ENCODE measurements around the gene FEM1C. TPM values are rescaled to one million over a fixed set of nuclear protein-coding genes. Genes with fewer than 3 reads are reported as not detected.

The FEM1C gene
- total and polyA plus RNA-seq, 2 of the 4 experiments (the other 2 are of a cell fraction) = 6.3 to 21.5 TPM

DNA sequence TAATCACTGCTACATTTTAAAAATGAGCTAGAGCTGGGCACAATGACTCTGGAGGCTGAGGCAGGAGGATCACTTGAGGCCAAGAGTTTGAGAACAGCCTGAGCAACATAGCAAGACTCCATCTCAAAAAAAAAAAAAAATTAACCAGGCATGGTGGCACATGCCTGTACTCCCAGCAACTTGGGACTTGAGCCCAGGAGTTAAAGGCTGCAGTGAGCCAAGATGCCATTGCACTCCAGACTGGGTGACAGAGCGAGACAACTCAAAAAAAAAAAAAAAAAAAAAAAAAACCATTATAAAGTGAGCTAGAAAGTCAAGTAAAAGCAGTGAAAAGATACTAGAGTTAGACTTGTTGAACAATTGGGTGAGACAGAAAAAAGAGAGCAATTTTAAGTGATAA is 28.2 kb downstream of the FEM1C start:
- no peak overlapping the region for H2BK5ac ChIP-seq (ENCODE audit: low read depth, low read length, poor library complexity, severe bottlenecking)
- no peak for ATAC-seq (ENCODE audit: low read depth)
- H3K9ac ChIP-seq (ENCODE audit: low read depth, low read length) = no peak overlapping the region
- H3K27ac ChIP-seq (ENCODE audit: insufficient read depth, low read length) = no peak overlapping the region
- no peak overlapping the region for H2BK120ac ChIP-seq (ENCODE audit: low read depth, low read length)
- H3K56ac ChIP-seq (ENCODE audit: extremely low read depth, insufficient read depth, low read length) = no peak overlapping the region
- H2AK9ac ChIP-seq (replicated peaks; ENCODE audit: low read depth, low read length, poor library complexity) = no peak overlapping the region
- in situ Hi-C loops (cut with MboI; ENCODE audit: low sequenced_read_pairs) (no loop called here), dilution Hi-C loops (cut with HindIII; ENCODE audit: low sequenced_read_pairs, unreplicated experiment) (no loop called here), intact Hi-C loops (cut with micrococcal nuclease) (no loop called here)
- no TSS peak for BruUV-seq (replicated peaks)
- WGBS, 2 experiments (ENCODE audit: extremely low coverage in 2 of 2, insufficient read length in 1 of 2) = no CpG with 5 or more reads among the region's 1 CpG
- no peak overlapping the region for H2BK20ac ChIP-seq (ENCODE audit: low read depth, low read length)
- no peak overlapping the region for H4K8ac ChIP-seq (ENCODE audit: low read depth in 2 of 2, low read length in 2 of 2)
- ChIA-PET POLR2A (ENCODE audit: unreplicated experiment) (no interaction called here), CTCF (no interaction called here)
- H3K9me1 ChIP-seq (ENCODE audit: insufficient read depth, low read length) = no peaks in the 10 kb centered on the region; the same call in 1 of the 2 replicates
- H3K4me1 ChIP-seq (ENCODE audit: control insufficient read depth, insufficient read depth, low read length) = no peaks in the 10 kb centered on the region
- H3K4me3 ChIP-seq (ENCODE audit: insufficient read depth, low read depth, low read length) = no peak overlapping the region
- no peaks in the 10 kb centered on the region; the same call in 1 of the 2 replicates for H3K36me3 ChIP-seq (ENCODE audit: control insufficient read depth, insufficient read depth, low read length)
- H4K5ac ChIP-seq (ENCODE audit: low read depth, low read length) = no peak overlapping the region
- H3K14ac ChIP-seq (replicated peaks; ENCODE audit: low read depth, low read length) = no peak overlapping the region
- no peak overlapping the region for H4K91ac ChIP-seq (ENCODE audit: insufficient read depth, low read depth, low read length)
- no peak overlapping the region for H3K4me2 ChIP-seq (ENCODE audit: low read depth, low read length)
- H3K9me3 ChIP-seq (ENCODE audit: control insufficient read depth, insufficient read depth, low read length) = no peaks in the 10 kb centered on the region
- H3K79me1 ChIP-seq (ENCODE audit: low read depth in 1 of 2, low read length in 2 of 2) = peaks cover 3% of the 10 kb centered on the region in 2 experiments; a peak in 3 of 4 replicates
- H2AK5ac ChIP-seq (ENCODE audit: low read depth, low read length) = no peak overlapping the region
- no peak overlapping the region for H2BK15ac ChIP-seq (ENCODE audit: low read depth, low read length)
- no peak overlapping the region for H2AFZ ChIP-seq (replicated peaks; ENCODE audit: low read length, poor library complexity)
- no peak for DNase-seq
- no peaks in the 10 kb centered on the region for H4K20me1 ChIP-seq (ENCODE audit: insufficient read depth, low read length)
- H3K4ac ChIP-seq (ENCODE audit: low read depth, low read length) = no peak overlapping the region
- no peak overlapping the region for H3K18ac ChIP-seq (ENCODE audit: low read depth, low read length)
- TF ChIP-seq NFE2L2 (IDR thresholded peaks at IDR 0.05; ENCODE audit: low read depth, low read length) = no peak
- H3K27me3 ChIP-seq (ENCODE audit: control insufficient read depth, insufficient read depth, low read length) = no peaks in the 10 kb centered on the region
- no peak overlapping the region for H3K23ac ChIP-seq (ENCODE audit: low read depth, low read length)
